BE2C (cell line): ENCODE measurements around the gene TMEM132A.
"Not testable (repeated sequence)": the region's sequence is repeated elsewhere in the genome, so short reads cannot be mapped to it uniquely, and the experiment has no call there.

Experiments used
- DNase-seq: peaks from one replicate; pipeline ENCODE4 v3.0.0-alpha.2; 2020
- H3K27me3 ChIP-seq: fragments of 250-450 bp; sonication (Bioruptor Pico); 2 replicates; pipeline ENCODE4 v1.5.1; 2020; ENCODE audit warnings: mild to moderate bottlenecking
- H3K36me3 ChIP-seq: fragments of 250-450 bp; sonication (Bioruptor Pico); 2 replicates; pipeline ENCODE4 v1.5.1; 2020; ENCODE audit warnings: mild to moderate bottlenecking
- H3K4me1 ChIP-seq: fragments of 250-450 bp; sonication (Bioruptor Pico); 2 replicates; pipeline ENCODE4 v1.5.1; 2020
- H3K4me3 ChIP-seq: 2 replicates; pipeline ENCODE4 v1.5.1; 2011; ENCODE audit warnings: low read depth, low read length
- H3K9me3 ChIP-seq: fragments of 250-450 bp; sonication (Bioruptor Pico); 2 replicates; pipeline ENCODE4 v1.5.1; 2020
- TF ChIP-seq, protein P1 (sequence below): IDR thresholded peaks from 2 replicates; pipeline ENCODE4 v1.5.1; 2012; ENCODE audit warnings: mild to moderate bottlenecking, low read depth, low read length

Gene TMEM132A

DNA sequence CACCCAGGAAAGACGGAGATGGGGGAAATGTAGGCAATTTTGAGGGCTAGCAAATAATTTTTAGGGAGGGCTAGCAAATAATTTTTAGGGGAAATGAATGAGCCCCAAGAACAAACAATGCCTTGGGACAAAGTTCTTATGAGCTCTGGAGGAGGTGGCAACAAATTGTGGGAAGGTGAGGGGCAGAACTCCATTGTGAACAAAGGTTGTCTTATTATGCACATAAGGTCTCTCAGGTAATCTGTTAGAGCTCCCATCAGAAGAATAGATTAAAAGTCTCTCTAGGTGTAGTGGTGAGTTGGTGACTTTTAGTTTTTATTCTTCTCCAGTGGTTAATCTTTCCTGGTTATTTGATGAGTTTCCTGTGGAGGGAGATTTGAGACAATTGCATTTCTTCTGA, 15.5 kb upstream of the TMEM132A start:
- Histone ChIP-seq H3K4me1 (peaks cover 3% of the 10 kb centered on the region; the same call in 1 of the 2 replicates), H3K4me3 (no peak overlapping the region), H3K27me3 (no peaks in the 10 kb centered on the region), H3K9me3 (no peaks in the 10 kb centered on the region), H3K36me3 (no peaks in the 10 kb centered on the region)
- DNase-seq: no peak
- TF ChIP-seq, protein P1, sequence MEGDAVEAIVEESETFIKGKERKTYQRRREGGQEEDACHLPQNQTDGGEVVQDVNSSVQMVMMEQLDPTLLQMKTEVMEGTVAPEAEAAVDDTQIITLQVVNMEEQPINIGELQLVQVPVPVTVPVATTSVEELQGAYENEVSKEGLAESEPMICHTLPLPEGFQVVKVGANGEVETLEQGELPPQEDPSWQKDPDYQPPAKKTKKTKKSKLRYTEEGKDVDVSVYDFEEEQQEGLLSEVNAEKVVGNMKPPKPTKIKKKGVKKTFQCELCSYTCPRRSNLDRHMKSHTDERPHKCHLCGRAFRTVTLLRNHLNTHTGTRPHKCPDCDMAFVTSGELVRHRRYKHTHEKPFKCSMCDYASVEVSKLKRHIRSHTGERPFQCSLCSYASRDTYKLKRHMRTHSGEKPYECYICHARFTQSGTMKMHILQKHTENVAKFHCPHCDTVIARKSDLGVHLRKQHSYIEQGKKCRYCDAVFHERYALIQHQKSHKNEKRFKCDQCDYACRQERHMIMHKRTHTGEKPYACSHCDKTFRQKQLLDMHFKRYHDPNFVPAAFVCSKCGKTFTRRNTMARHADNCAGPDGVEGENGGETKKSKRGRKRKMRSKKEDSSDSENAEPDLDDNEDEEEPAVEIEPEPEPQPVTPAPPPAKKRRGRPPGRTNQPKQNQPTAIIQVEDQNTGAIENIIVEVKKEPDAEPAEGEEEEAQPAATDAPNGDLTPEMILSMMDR: no peak

DNA sequence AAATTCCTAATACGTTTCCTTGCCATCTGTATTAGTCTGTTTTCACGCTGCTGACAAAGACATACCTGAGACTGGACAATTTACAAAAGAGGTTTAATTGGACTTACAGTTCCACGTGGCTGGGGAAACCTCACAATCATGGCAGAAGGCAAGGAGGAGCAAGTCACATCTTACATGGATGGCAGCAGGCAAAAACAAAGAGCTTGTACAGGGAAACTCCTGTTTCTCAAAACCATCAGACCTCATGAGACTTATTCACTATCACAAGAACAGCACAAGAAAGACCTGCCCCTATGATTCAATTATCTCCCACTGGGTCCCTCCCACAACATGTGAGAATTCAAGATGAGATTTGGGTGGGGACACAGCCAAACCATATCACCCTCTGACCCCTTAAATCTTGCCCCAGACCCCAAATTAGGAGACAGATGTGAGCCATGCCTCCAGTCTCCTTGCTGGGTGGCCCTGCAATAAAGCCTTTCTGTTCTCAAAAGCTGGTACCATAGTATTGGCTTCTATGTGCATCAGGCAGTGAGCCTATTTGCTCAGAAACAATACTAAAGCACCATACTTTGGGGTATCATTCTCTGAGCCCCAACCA, 14.5 kb upstream of the TMEM132A start:
- H3K36me3 ChIP-seq, H3K4me3 ChIP-seq, H3K27me3 ChIP-seq, DNase-seq, H3K9me3 ChIP-seq, H3K4me1 ChIP-seq: not testable (repeated sequence)

DNA sequence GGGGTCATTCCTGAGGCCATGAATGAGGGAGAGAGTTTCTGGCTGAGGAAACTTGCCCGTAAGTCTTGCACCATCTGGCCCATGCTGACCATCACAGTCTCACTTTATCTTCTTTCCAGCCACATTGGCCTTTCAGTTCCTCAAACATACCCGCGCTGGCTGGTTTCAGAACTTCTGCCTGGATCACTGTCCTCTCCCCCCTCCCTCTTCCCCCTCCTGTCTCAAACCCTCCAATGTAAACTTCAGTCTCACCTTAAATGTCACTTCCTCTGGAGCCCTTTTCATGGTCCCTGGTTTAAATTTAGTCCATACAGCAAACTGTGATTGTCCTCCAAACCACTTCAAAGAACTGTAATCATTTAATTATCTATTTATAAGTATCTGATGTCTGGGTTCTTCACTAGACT, 14.0 kb upstream of the TMEM132A start:
- no peak overlapping the region for H3K4me3 ChIP-seq
- no peaks in the 10 kb centered on the region for H3K9me3 ChIP-seq
- H3K36me3 ChIP-seq: no peaks in the 10 kb centered on the region
- TF ChIP-seq, protein P1: no peak
- no peak for DNase-seq
- H3K4me1 ChIP-seq: peaks cover 3% of the 10 kb centered on the region; the same call in 1 of the 2 replicates
- H3K27me3 ChIP-seq: no peaks in the 10 kb centered on the region

DNA sequence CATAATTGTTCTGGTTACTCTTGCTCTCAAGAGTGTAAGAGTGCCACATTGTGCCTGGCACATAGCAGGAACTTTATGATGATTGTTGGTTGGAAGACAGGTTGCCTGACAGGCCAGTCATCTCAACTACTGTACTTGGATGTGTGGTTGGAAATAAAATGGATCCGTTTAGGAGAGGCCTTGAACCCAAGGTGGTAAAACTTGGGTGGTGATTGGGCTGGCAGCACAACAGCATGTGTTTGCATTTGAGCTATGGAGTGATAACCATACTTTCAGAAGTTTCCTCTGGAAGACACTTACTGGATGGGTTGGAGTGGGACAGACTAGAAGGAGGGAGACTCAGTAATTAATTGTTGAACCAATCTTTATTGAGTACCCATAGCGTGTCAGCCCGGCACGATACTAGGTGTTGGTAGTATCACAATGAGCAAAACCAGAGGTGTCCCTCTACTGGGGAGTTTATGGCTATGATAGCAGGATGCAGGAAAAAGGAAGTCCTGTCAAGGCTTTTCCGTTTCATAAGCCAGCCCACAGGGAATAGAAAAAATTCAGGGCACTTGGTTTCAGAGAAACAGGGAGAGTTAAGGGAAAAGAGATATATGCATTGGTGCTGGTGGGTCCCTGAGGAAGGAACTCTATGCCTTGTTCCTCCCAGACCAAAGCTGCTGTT, 13.4 kb upstream of the TMEM132A start:
- Histone ChIP-seq H3K4me3 (no peak overlapping the region), H3K4me1 (peaks cover 3% of the 10 kb centered on the region; the same call in 1 of the 2 replicates), H3K9me3 (no peaks in the 10 kb centered on the region), H3K27me3 (no peaks in the 10 kb centered on the region), H3K36me3 (no peaks in the 10 kb centered on the region)
- TF ChIP-seq, protein P1: no peak
- no peak for DNase-seq

DNA sequence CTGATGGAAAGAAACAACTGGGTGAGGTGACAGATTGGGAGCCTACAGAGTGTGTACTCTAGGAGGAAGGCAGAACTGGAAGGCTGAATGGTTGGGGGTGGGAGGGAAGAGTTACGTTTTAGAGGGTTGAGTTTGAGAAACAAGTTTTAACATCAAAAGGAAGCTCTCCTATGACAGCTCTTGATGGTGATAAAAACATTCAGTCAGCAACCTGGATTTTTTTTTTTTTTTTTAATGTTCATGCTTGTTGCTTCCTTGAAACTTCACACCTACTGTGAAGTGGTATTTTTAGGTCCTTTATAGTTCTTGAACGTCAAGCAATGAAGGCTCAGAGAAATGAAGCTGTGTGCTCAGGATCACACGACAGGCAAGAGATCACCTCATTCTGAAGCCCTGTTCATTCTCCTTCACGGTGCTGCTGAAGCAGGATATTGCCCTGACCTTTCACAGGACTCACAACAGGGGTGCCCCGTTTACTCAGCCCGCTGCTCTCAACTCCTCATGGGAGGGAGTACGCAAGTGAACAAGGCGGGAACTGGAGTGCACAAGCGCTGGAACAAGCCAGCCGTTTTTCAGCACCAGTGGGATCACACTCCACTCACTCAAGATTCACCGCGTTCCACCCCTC, 11.9 kb upstream of the TMEM132A start:
- Histone ChIP-seq H3K36me3 (no peaks in the 10 kb centered on the region), H3K4me3 (no peak overlapping the region), H3K4me1 (peaks cover 3% of the 10 kb centered on the region; the same call in 1 of the 2 replicates)

DNA sequence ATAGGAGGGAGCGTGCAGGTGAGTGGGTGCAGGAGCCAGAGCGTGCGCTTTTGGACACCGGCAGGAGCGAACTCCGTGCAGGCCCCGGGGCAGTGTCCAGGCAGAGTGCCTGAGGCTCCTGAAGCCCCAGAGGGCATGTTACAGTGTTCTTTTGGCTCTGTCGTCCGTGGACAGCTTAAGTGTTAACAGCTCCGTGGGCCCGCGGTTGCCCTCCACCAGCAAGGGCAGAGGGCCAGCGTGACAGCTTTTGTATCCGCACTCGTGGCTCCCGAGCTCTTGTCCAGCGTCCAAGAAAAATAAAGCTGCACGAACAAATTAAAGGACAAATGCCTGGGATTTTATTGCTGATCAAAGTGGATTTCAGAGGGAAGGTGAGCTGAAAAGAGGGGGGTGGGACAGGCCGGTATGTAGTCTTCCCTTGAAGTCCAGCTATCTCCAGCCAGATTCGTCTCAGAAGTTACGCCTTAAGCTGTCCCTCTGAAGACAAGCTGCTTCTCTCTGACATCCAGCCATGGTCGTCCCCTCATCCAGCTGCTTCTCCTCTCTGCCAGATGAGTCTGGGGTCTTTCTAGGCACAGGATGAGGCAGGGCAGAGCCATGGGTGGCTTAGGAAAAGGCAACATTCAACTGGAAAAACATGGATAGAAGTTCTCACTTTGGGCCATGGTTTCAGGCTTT, 11.3 kb upstream of the TMEM132A start:
- Histone ChIP-seq H3K27me3 (no peaks in the 10 kb centered on the region), H3K9me3 (no peaks in the 10 kb centered on the region), H3K4me1 (peaks cover 3% of the 10 kb centered on the region; the same call in 1 of the 2 replicates), H3K4me3 (peak overlapping the region; percentile 76; the same call in 1 of the 2 replicates), H3K36me3 (no peaks in the 10 kb centered on the region)
- TF ChIP-seq, protein P1: no peak
- DNase-seq: no peak

More for the DNA sequence above, 11.9 kb upstream of the TMEM132A start:
- H3K27me3 ChIP-seq: no peaks in the 10 kb centered on the region
- no peaks in the 10 kb centered on the region for H3K9me3 ChIP-seq
- TF ChIP-seq, protein P1: no peak
- DNase-seq: no peak
